ENCODE measurements around the gene TENM3.

DNA sequence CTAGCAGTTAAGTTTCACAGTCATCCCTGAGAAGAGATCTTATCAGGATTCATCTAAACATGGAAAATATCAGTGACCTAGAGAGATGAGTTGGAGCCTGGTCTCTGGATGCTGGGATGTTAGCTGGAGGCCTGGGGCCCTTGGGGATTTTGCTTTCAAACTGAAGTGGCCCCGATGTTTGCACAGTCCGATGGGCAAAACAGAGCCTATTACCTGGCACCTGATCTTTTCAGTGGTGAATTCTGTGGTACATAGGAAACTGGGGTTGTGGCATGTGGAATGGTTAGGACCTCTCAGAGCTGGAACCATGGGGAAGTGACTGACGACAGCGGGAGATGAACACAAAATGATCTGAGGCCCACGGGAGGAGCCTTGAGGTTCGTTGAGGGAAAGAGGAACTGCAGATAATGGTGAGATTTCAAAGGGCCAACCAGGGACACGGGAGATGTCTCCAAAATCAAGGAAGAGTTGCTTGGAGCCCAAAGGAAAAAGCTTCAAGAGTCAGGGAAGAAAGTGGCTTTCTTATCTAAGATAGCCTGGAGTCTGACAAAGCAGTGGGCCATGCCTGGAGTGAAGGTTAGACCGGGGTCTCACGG is 17.8 kb upstream of the TENM3 start:
- TF ChIP-seq, protein P1, sequence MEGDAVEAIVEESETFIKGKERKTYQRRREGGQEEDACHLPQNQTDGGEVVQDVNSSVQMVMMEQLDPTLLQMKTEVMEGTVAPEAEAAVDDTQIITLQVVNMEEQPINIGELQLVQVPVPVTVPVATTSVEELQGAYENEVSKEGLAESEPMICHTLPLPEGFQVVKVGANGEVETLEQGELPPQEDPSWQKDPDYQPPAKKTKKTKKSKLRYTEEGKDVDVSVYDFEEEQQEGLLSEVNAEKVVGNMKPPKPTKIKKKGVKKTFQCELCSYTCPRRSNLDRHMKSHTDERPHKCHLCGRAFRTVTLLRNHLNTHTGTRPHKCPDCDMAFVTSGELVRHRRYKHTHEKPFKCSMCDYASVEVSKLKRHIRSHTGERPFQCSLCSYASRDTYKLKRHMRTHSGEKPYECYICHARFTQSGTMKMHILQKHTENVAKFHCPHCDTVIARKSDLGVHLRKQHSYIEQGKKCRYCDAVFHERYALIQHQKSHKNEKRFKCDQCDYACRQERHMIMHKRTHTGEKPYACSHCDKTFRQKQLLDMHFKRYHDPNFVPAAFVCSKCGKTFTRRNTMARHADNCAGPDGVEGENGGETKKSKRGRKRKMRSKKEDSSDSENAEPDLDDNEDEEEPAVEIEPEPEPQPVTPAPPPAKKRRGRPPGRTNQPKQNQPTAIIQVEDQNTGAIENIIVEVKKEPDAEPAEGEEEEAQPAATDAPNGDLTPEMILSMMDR (IDR thresholded peaks at IDR 0.05): no peak
- no peak for TF ChIP-seq POLR2A (IDR thresholded peaks at IDR 0.05)

Data from testis (tissue), 2 donors.